Natural killer cell (primary cell): Measurements from ENCODE around the gene MS4A18. TPM values are rescaled to one million over a fixed set of nuclear protein-coding genes. Genes with fewer than 3 reads are reported as not detected.

Source experiments
- ATAC-seq, 3 donors: fragments of 150-1000 bp in 2 of 3; fragments of 200-7000 bp in 1 of 3; cut with Tn5 transposase; 1 replicate in 1 of 3; 2 replicates in 2 of 3; pipeline ENCODE4 v1.10.0; 2021; ENCODE audit warnings: mild to moderate bottlenecking in 2 of 3, moderate library complexity in 2 of 3
- DNase-seq, 2 donors: peaks; one replicate each; pipeline versions ENCODE4 v3.0.0 to v3.0.0-alpha.2; 2013 to 2021; ENCODE audit warnings: mixed read lengths in 1 of 2
- H3K27ac ChIP-seq: one replicate; pipeline ENCODE4 v1.5.1; 2013; ENCODE audit warnings: mild to moderate bottlenecking, low read length
- H3K27me3 ChIP-seq: one replicate; pipeline ENCODE4 v1.6.1; 2013; ENCODE audit warnings: low read length; ENCODE audit not compliant: control insufficient read depth, insufficient read depth
- H3K36me3 ChIP-seq: one replicate; pipeline ENCODE4 v1.6.1; 2013; ENCODE audit warnings: low read length; ENCODE audit not compliant: control insufficient read depth, insufficient read depth
- H3K4me1 ChIP-seq: one replicate; pipeline ENCODE4 v1.6.1; 2013; ENCODE audit warnings: low read length; ENCODE audit not compliant: control insufficient read depth, insufficient read depth
- H3K4me3 ChIP-seq: one replicate; pipeline ENCODE4 v1.5.1; 2013; ENCODE audit warnings: low read length
- H3K9me3 ChIP-seq: one replicate; pipeline ENCODE4 v1.6.1; 2013; ENCODE audit warnings: low read length; ENCODE audit not compliant: control insufficient read depth, insufficient read depth
- H3K27ac Mint-ChIP-seq, 2 donors: one replicate each; pipeline ENCODE4 v1.8.0; 2022; ENCODE audit warnings: mild to moderate bottlenecking in 2 of 2, mixed read lengths in 2 of 2, moderate library complexity in 1 of 2
- H3K27me3 Mint-ChIP-seq, 2 donors: one replicate each; pipeline ENCODE4 v1.8.0; 2022; ENCODE audit warnings: low read depth in 2 of 2, mixed read lengths in 2 of 2
- H3K36me3 Mint-ChIP-seq: one replicate; pipeline ENCODE4 v1.8.0; 2022; ENCODE audit warnings: mixed read lengths
- H3K4me1 Mint-ChIP-seq, 2 donors: one replicate each; pipeline ENCODE4 v1.8.0; 2022; ENCODE audit warnings: mixed read lengths in 2 of 2
- H3K4me3 Mint-ChIP-seq: one replicate; pipeline ENCODE4 v1.8.0; 2022; ENCODE audit warnings: mild to moderate bottlenecking, moderate library complexity, mixed read lengths
- H3K9me3 Mint-ChIP-seq, 2 donors: one replicate each; pipeline ENCODE4 v1.8.0; 2022; ENCODE audit warnings: mixed read lengths in 2 of 2
- CTCF ChIP-seq: fragments of 200-600 bp; IDR thresholded peaks from one replicate; pipeline ENCODE4 v1.8.0; 2022; ENCODE audit warnings: antibody characterized with exemption
- WGBS: methylation state at CpG from one replicate; pipeline ENCODE4 v1.1.7; 2013; ENCODE audit warnings: missing lambda C conversion rate; ENCODE audit not compliant: insufficient coverage; 5-methylcytosine and 5-hydroxymethylcytosine counted together
- intact Hi-C: fragments of 100-400 bp; cut with micrococcal nuclease; formaldehyde crosslinking; loops from one replicate; pipeline ENCODE4 v1.14.2; 2022
- total RNA-seq, 4 donors: library from RNA; stranded (reverse); fragments of 120-200 nt in 1 of 4; gene quantifications; one replicate each; pipeline versions ENCODE4 v1.2.3 to v1.2.4, GENCODE V29; 2013 to 2022

Gene MS4A18
- total RNA-seq, 3 donors from 2014 or later (not counting 1 experiment from before 2014, with no cell fraction given) = not detected

GRCh38 chr11:60791153-60791933, 66.8 kb downstream of the MS4A18 start:
- WGBS = 94% methylated on average over 4 of the region's 4 CpGs

GRCh38 chr11:60792521-60792920, 68.0 kb downstream of the MS4A18 start:
- H3K27ac ChIP-seq = no peak overlapping the region
- Mint-ChIP-seq H3K27me3 (peaks cover 0 to 7% of the 10 kb centered on the region in 2 donors), H3K4me3 (no peak overlapping the region), H3K4me1 (no peaks in the 10 kb centered on the region), H3K36me3 (no peaks in the 10 kb centered on the region), H3K27ac (no peak overlapping the region), H3K9me3 (no peaks in the 10 kb centered on the region)
- no peak for DNase-seq
- H3K27me3 ChIP-seq = no peaks in the 10 kb centered on the region
- no peaks in the 10 kb centered on the region for H3K4me1 ChIP-seq
- WGBS = 83% methylated on average over 3 of the region's 3 CpGs
- no peak for TF ChIP-seq CTCF
- no peaks in the 10 kb centered on the region for H3K9me3 ChIP-seq
- H3K4me3 ChIP-seq = no peak overlapping the region
- intact Hi-C loops = no loop called here
- no peak for ATAC-seq
- H3K36me3 ChIP-seq = no peaks in the 10 kb centered on the region

More at GRCh38 chr11:60791153-60791933, 66.8 kb downstream of the MS4A18 start:
- DNase-seq = no peak
- Mint-ChIP-seq H3K9me3 (no peaks in the 10 kb centered on the region), H3K36me3 (no peaks in the 10 kb centered on the region), H3K27me3 (peaks cover 0 to 7% of the 10 kb centered on the region in 2 donors), H3K27ac (no peak overlapping the region), H3K4me1 (no peaks in the 10 kb centered on the region), H3K4me3 (no peak overlapping the region)
- Histone ChIP-seq H3K27ac (no peak overlapping the region), H3K4me1 (no peaks in the 10 kb centered on the region), H3K9me3 (no peaks in the 10 kb centered on the region), H3K4me3 (no peak overlapping the region), H3K36me3 (no peaks in the 10 kb centered on the region), H3K27me3 (no peaks in the 10 kb centered on the region)
- intact Hi-C loops = no loop called here
- ATAC-seq = no peak
- TF ChIP-seq CTCF = no peak

Other genes starting within 250 kb of the MS4A18 start
- not detected for gene MS4A12, start 231.9 kb upstream of the MS4A18 start, total RNA-seq
- gene MS4A13, start 209.3 kb upstream of the MS4A18 start, total RNA-seq = not detected
- not detected for gene MS4A8, start 25.1 kb upstream of the MS4A18 start, total RNA-seq
- gene MS4A15, start 32.1 kb downstream of the MS4A18 start, total RNA-seq = not detected
- not detected for gene MS4A10, start 60.6 kb downstream of the MS4A18 start, total RNA-seq
- 10 to 100 TPM; 10.6 to 12.5 (median 10.7) TPM for gene CCDC86, start 117.4 kb downstream of the MS4A18 start, total RNA-seq
- gene PTGDR2, start 131.2 kb downstream of the MS4A18 start, total RNA-seq = 10 to 100 TPM in 1 of 3 donors, 1 to 10 TPM in 1, under 1 TPM in 1; 0.66 to 12.4 (median 1.7) TPM
- gene ZP1, start 142.8 kb downstream of the MS4A18 start, total RNA-seq = under 1 TPM in 1 of 3 donors, not detected in 2; 0.35 TPM
- 10 to 100 TPM; 61.0 to 69.7 (median 67.5) TPM for gene PRPF19, start 181.9 kb downstream of the MS4A18 start, total RNA-seq
- 100 to 1,000 TPM in 1 of 3 donors, 10 to 100 TPM in 2; 89.3 to 102 (median 96.8) TPM for gene TMEM109, start 189.4 kb downstream of the MS4A18 start, total RNA-seq
- gene TMEM132A, start 199.7 kb downstream of the MS4A18 start, total RNA-seq = not detected
- 10 to 100 TPM; 11.6 to 26.5 (median 20.1) TPM for gene SLC15A3, start 227.5 kb downstream of the MS4A18 start, total RNA-seq
- gene CD6, start 247.0 kb downstream of the MS4A18 start, total RNA-seq = 100 to 1,000 TPM in 1 of 3 donors, 10 to 100 TPM in 2; 18.9 to 111 (median 85.6) TPM